NCI-H460 (cell line): ENCODE data around the gene ANO9. TPM values are rescaled to one million over a fixed set of nuclear protein-coding genes. Genes with fewer than 3 reads are reported as not detected.
A peak's percentile ranks its signal among the peaks of the same experiment; 100 is the strongest.
"Not testable (repeated sequence)": the region's sequence is repeated elsewhere in the genome, so short reads cannot be mapped to it uniquely, and the experiment has no call there.

Experiments
- DNase-seq: peaks from one replicate; pipeline ENCODE4 v3.0.0-alpha.2; 2016; ENCODE audit warnings: low read depth; ENCODE audit errors: extremely low read depth
- total RNA-seq: library from RNA; depleted of rRNA; stranded (reverse); fragments of >200 nt; shearing (Covaris generic); gene quantifications from 2 replicates; pipeline ENCODE4 v1.2.3, GENCODE V29; 2014

The ANO9 gene
- total RNA-seq, 1 experiment from 2014 or later: 0.12 TPM

GRCh38 chr11:417652-418342 lies 24.0 kb downstream of the ANO9 start:
- DNase-seq: no peak

GRCh38 chr11:416757-417621 lies 24.8 kb downstream of the ANO9 start:
- no peak for DNase-seq

- no peak for DNase-seq
Observed at GRCh38 chr11:416051-416756, 25.6 kb downstream of the ANO9 start.

- DNase-seq: no peak
Observed at GRCh38 chr11:415640-416041, 26.2 kb downstream of the ANO9 start.

GRCh38 chr11:414318-414857 lies 27.4 kb downstream of the ANO9 start:
- no peak for DNase-seq

- no peak for DNase-seq
Observed at GRCh38 chr11:413120-414081, 28.4 kb downstream of the ANO9 start.

GRCh38 chr11:412641-413119 lies 29.1 kb downstream of the ANO9 start:
- DNase-seq: no peak

- not testable (repeated sequence) for DNase-seq
Observed at GRCh38 chr11:411520-411919, 30.3 kb downstream of the ANO9 start.

- not testable (repeated sequence) for DNase-seq
Observed at GRCh38 chr11:410711-411110, 31.1 kb downstream of the ANO9 start.

GRCh38 chr11:409600-410483 lies 32.0 kb downstream of the ANO9 start:
- no peak for DNase-seq

GRCh38 chr11:409008-409599 lies 32.7 kb downstream of the ANO9 start:
- no peak for DNase-seq

GRCh38 chr11:408154-409007 lies 33.4 kb downstream of the ANO9 start:
- DNase-seq: no peak

- no peak for DNase-seq
Observed at GRCh38 chr11:407651-408123, 34.1 kb downstream of the ANO9 start.

GRCh38 chr11:406796-407650 lies 34.8 kb downstream of the ANO9 start:
- peak; percentile 60 for DNase-seq

GRCh38 chr11:405954-406795 lies 35.6 kb downstream of the ANO9 start:
- no peak for DNase-seq
